SKM-1 treated with dmso at 0.1 percent for 144 hours (cell line): ENCODE data around the gene PPDPF.
"Not testable (repeated sequence)": the region's sequence is repeated elsewhere in the genome, so short reads cannot be mapped to it uniquely, and the experiment has no call there.

ENCODE experiments used
- DNase-seq: peaks from one replicate; lab custom pipeline; 2025; ENCODE audit not compliant: unreplicated experiment; lab: John Stamatoyannopoulos, UW

PPDPF gene, protein sequence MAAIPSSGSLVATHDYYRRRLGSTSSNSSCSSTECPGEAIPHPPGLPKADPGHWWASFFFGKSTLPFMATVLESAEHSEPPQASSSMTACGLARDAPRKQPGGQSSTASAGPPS

DNA sequence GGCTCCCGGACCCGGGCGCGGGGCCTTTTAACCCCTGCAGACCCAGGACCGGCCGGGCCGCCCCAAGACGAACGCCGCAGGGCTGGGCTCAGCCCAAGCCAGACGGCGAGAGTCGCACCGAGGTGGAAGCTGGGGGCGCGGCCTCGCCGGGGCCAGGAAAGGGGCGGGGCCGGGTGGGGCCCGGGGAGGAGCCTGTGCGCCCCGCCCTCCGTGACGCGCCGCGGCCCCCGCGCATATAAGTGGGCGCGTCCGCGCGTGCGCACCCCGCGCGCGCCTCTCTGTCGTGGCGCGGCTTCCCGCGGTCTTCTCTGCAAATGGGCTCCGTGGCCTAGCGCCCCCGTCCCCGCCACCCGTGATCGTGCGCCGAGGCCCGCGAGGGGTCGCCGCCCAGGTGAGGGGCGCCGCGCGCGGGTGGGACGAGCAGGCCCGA is at the start of gene PPDPF:
Gene PPDPF, plus strand, starts transcription at position 262 of the 430 bp plus-strand sequence. CDS start 544 bp downstream, outside the sequence.
- peak; percentile 60 for DNase-seq

GRCh38 chr20:63471002-63471716 is 49.4 kb upstream of the PPDPF start:
- DNase-seq, result no peak

DNA sequence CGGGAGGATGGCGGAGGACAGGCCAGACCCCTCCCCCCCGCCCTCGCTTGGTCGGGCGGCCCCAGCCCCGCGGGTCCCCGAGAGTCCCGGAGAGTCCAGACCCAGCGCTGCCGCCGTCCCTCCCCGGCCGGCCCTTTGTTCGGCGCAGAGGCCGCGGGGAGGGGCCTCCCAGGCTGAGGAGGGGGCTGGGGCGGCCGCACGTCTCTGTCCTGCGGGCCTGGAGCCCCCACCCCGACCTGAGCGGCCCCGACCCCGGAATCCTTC is 48.9 kb upstream of the PPDPF start:
- no peak for DNase-seq

DNA sequence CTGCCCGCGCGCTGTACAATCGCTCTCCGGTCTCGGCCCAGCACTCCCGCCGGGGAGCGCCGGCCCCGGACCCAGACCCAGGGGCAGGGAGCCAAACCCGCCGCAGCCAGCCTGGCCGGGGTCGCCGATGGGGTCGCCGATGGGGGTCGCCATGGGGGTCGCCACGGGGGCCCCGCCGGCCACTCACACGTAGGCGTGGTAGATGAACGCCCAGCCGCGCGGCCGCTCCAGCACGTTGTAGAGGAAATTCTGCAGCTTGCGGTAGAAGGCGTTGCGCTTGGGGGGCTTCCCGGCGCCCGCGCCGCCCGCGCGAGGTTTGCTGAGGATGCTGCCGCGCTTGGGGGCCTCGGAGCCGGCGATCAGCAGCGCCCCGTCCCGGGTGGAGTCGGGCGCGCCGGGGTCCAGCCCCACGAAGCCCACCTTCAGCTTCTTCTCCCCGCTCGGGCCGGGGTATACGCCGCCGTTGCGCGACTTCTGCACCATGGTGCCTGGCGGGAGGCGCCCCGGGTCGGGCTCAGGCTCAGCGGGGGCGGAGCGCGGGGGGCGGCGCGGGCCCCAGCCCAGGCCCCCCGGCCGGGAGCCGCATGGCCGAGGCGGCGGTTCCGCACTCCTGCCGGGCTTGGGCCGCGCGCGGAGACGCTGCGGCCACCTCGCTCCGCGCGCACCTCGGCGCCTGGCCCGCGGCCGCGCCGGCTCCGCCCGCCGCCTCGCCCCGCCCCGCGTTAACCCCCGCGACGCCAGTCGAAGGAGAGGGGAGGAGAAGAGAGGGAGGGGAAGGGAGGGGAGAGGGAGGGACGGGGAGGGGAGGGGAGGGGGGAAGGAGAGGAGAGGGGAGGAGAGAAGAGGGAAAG is 48.4 kb upstream of the PPDPF start, which contains the start of gene KCNQ2:
Gene KCNQ2, minus strand, starts transcription at position 675 of the 851 bp plus-strand sequence. Its CDS starts 192 bp downstream, at position 483.
- no peak for DNase-seq

GRCh38 chr20:63472862-63473390 is 47.6 kb upstream of the PPDPF start:
- no peak for DNase-seq

- no peak for DNase-seq
Observed at GRCh38 chr20:63473555-63474449, 46.8 kb upstream of the PPDPF start.

DNA sequence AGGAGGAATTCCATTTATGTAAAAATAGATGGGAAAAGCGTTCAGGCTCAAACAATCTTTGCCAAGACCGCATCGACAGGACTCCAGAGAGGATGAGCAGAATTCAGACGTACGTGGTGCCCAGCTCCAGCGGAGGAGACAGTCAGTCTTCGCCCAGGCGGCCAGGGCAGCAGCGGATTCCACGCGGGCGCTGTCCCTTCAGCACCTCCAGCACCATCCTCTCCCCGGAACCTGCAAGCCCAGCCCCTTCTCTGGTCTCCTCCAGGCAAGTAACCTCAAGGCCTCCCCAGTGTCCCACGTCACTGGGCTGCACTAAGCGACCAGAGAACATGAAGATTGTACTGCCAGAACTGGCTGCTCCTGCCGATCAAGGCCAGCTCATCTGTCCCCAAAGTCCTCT is 45.4 kb upstream of the PPDPF start:
- no peak for DNase-seq

GRCh38 chr20:63477061-63477616 is 43.4 kb upstream of the PPDPF start:
- no peak for DNase-seq

DNA sequence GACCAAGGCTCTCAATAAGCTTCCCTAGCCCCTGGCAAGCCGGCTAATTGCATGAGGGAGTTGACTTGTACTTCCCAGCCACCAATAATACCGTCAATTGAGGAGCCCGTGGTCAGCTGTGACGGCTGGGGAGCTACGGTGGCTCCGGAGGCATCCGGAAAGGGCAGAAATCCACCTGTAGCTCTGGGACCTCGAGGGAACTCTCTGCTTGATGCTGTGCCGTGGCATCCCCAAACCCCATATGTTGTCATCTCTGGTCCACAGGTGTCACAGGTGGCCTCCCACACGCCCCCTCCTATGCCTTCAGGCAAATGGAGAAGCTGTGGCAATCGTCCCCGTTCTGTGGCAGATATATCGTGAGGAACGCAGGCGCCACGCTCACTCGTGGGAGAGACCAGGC is 42.6 kb upstream of the PPDPF start:
- no peak for DNase-seq

DNA sequence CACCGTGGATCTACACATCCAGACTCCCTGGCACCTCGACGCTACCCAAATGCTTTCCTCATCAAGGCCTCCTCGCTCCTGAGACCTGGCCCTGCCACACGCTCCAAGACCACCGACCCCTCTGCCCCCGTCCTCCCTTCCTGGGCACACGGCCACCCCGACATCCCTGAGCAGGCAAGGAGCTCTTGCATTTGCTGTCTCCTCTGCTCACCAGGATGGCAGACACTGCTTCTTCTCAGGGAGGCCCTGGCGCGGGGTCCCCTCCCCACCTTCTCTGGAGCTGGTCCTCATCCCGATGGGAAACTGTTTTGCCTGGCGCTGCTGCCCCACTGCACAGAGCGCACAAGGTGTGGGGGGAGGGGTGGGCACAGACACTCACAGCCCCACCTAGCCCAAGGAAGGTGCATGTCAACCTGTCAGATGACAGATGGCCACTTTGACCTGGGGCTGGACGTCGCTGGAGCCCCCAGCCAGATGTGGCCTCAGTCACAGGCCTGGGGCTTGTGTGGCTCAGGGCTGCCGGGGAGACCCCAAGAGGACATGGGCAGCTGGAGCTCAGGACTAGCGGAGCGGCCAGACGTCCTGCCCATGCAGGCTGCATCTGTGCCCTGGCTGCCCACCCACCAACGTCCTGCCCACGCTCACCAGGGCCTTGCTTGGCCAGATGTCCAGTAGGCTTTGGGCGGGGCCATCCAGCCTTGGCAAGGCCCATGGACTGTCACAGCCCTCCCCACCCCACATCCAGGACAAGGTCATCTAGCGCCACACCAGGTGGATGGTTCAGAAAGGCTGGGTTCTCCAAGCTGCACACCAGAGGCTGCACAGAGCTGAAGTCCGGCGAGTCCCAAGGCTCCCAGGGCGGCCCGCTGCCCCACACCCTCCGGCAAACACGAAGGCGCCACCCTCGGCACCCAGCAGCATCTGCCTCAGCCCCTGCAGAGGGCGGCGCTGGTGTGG is 41.9 kb upstream of the PPDPF start:
- DNase-seq, result no peak

DNA sequence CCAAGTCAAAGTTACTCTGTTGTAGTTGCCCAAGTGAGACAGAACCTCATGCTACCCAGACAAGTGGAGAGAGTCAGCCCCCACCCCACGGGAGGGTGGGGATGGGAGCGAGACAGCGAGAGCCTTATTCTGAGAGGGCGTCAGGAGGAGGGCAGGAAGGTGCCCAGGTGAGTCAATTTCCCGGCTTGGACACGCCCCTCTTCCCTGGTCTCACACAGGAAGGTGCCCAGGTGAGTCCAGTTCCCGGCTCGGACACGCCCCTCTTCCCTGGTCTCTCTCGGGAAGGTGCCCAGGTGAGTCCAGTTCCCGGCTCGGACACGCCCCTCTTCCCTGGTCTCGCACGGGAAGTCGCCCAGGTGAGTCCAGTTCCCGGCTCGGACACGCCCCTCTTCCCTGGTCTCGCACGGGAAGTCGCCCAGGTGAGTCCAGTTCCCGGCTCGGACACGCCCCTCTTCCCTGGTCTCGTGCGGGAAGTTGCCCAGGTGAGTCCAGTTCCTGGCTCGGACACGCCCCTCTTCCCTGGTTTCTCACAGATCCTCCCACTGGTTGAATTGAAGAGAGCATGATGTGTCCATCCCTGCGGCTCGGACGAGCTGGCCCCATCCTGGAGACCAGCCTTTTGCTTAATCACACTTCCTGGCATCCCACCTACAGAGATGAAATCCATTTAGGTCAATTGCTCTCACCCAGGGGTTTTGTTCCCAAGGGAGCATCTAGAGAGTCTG is 40.7 kb upstream of the PPDPF start:
- DNase-seq, result not testable (repeated sequence)

DNA sequence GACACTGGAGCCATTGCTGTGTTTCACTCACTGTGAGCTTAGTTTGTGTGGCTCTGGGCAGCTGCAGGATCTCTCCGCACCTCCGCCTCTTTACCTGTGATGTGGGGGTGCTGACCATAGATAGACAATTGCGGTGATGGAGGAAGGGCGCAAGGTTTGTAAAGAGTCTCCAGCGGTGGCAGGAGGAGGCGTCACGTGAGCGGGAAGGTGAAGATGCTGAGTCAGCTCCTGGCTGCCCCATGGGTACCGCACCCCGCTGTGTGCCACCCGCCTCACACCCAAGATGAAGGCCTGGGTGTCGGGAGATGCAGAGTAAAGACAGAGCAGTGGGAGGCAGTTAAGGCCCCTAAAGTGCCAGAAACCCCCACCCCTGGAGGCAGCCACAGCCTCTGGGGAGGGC is 39.1 kb upstream of the PPDPF start:
- no peak for DNase-seq

GRCh38 chr20:63482021-63482587 is 38.5 kb upstream of the PPDPF start:
- DNase-seq, result no peak

DNA sequence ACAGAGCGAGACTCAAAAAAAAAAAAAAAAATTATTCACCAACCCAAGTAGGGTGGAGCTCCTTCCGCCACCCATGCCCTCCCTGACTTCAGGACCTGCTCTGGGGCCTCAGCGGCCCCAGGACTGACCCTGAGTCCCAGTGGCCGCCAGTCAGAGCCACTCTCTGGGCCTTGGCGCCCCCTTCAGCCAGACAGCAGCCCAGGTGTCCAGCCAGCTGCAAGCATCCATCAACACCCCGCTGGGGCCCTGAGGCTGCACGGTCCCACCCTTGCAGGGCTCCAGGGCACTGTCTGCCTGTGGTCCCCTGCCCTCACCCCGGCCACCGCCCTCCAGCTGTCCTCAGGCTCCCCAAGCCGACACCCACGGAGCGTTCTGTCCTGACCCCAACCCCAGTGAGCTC is 36.7 kb upstream of the PPDPF start:
- DNase-seq, result no peak

DNA sequence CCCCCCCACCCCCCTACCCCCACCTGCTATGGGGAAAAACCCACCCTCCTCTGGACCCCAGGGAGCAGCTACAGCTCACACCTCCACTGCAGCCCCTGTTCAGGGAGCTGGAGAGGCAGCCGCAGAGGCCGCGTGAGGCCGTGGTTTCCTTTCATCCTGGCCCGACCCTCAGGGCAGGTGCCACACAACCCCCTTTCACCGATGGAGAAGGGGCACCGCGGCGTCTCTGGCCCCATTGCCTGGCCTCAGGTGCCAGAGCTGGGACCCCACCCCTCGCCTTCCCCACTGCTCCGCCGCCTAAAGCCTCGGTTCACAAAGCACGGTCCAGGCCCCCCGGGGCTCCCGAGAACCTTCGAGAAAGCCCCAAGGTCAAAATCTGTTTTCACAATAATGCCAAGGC is 36.3 kb upstream of the PPDPF start:
- DNase-seq, result no peak

- no peak for DNase-seq
Observed at GRCh38 chr20:63484651-63485403, 35.7 kb upstream of the PPDPF start.

GRCh38 chr20:63486300-63486855 is 34.2 kb upstream of the PPDPF start:
- DNase-seq, result no peak
